GM19455 (cell line): ENCODE data around the gene WDR83.
"Not testable (repeated sequence)": the region's sequence is repeated elsewhere in the genome, so short reads cannot be mapped to it uniquely, and the experiment has no call there.

Source experiments
- ATAC-seq: cut with Tn5 transposase; IDR thresholded peaks from one replicate; pipeline ENCODE4 v1.9.1; 2021; ENCODE audit not compliant: unreplicated experiment

The WDR83 gene, protein sequence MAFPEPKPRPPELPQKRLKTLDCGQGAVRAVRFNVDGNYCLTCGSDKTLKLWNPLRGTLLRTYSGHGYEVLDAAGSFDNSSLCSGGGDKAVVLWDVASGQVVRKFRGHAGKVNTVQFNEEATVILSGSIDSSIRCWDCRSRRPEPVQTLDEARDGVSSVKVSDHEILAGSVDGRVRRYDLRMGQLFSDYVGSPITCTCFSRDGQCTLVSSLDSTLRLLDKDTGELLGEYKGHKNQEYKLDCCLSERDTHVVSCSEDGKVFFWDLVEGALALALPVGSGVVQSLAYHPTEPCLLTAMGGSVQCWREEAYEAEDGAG

GRCh38 chr19:12666265-12667048 is at the start of gene WDR83, which contains the start of gene MAN2B1:
Gene WDR83 (plus strand): TSS chr19:12666807. CDS start chr19:12669791, 2,984 bp downstream.
Gene MAN2B1 (minus strand): TSS chr19:12666742. CDS start chr19:12666701, 41 bp downstream.
- peak; percentile 58 for ATAC-seq

GRCh38 chr19:12617646-12618045 is 49.0 kb upstream of the WDR83 start:
- ATAC-seq, result no peak

DNA sequence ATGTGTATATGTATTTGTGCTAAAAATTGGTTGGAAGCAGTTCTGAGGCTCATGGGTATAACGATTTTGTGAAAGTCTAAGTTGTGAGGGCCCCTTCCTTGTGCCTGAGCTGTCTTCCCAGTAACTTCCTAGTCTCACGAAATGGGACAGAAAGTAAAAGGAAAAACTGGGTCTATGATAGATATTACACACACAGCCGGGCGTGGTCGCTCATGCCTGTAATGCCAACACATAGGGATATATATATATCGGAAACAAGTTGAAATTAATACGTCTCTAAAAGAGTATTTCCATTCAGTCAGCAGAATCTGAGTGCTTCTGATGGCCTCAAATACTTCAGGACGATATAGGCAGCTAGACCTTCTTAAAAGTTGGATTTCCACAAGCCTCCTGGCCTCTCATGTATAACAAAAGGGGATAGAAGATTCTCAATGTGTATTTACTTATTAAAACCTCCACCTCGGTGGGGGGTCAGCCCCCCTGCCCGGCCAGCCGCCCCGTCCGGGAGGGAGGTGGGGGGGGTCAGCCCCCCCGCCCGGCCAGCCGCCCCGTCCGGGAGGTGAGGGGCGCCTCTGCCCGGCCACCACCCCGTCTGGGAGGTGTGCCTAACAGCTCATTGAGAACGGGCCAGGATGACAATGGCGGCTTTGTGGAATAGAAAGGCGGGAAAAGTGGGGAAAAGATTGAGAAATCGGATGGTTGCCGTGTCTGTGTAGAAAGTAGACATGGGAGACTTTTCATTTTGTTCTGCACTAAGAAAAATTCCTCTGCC is 45.2 kb upstream of the WDR83 start:
- ATAC-seq, result not testable (repeated sequence)

DNA sequence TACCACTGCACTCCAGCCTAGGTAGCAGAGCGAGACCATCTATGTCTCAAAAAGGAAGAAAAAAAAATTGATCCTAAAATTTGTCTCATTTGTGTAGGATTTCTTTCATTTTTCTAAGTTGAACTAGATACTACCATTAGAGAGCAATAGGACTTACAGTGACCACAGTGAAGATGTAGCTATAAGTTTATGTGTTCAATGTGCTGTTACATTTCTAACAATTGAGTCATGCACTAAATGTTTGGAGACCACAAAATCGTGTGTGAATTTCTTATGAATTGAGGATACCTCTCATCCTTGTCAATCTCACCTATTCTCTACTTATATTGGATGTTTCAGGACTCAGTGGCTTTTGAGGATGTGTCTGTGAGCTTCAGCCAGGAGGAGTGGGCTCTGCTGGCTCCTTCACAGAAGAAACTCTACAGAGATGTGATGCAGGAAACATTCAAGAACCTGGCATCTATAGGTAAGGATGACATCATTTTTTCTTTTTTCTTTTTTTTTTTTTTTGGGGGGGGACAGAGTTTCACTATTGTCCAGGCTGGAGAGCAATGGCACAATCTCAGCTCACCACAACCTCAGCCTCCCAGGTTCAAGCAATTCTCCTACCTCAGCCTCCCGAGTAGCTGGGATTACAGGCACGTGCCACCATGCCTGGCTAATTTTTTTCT is 43.1 kb upstream of the WDR83 start:
- no peak for ATAC-seq

DNA sequence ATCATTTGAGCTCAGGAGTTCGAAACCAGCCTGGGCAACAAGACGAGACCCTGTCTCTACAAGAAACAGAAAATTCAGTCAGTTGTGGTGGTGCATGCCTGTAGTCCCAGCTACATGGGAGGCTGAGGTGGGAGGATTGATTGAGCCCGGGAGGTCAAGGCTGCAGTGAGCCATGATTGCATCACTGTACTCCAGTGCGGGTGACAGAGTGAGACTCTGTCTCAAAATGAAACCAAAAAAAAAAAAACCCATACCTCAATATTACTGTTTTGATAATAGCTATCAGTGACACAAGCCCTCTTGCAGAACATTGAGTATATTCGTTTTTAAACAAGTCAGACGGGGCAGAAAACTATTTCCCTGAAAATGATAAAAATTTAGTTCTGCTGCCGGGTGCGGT is 39.6 kb upstream of the WDR83 start:
- no peak for ATAC-seq

DNA sequence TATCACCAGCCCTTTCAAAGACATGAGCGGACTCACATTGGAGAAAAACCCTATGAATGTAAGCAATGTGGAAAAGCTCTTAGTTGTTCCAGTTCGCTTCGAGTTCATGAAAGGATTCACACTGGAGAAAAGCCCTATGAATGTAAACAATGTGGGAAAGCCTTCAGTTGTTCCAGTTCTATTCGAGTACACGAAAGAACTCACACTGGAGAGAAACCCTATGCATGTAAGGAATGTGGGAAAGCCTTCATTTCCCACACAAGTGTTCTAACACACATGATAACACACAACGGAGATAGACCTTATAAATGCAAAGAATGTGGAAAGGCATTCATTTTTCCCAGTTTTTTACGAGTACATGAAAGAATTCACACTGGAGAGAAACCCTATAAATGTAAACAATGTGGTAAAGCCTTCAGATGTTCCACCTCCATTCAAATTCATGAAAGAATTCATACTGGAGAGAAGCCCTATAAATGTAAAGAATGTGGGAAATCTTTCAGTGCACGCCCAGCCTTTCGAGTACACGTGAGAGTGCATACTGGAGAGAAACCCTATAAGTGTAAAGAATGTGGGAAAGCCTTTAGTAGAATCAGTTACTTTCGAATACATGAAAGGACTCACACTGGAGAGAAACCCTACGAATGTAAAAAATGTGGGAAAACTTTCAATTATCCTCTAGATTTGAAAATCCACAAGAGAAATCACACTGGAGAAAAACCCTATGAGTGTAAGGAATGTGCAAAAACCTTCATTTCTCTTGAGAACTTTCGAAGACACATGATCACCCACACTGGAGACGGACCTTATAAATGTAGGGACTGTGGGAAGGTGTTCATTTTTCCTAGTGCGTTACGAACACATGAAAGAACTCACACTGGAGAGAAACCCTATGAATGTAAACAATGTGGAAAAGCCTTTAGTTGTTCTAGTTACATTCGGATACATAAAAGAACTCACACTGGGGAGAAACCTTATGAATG is 38.3 kb upstream of the WDR83 start:
- ATAC-seq, result no peak

DNA sequence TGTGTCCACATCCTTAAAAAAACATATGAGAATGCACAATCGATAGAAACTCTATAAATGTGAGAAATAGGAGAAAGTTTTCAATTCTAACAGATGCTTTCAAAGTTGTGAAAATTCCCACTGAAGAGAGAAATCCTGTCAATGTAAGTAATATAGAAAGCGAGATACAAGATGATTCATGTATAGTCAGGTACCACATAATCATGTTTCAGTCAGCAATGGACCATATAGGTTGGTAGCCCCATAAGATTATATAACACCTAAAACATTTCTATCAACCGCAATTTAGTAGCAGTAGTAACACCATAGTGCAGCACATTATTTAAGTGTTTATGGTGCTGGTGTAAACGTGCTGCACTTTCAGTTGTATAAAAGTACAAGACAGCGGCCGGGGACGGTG is 37.4 kb upstream of the WDR83 start:
- ATAC-seq, result no peak

- no peak for ATAC-seq
Observed at GRCh38 chr19:12636631-12637030, 30.0 kb upstream of the WDR83 start.

DNA sequence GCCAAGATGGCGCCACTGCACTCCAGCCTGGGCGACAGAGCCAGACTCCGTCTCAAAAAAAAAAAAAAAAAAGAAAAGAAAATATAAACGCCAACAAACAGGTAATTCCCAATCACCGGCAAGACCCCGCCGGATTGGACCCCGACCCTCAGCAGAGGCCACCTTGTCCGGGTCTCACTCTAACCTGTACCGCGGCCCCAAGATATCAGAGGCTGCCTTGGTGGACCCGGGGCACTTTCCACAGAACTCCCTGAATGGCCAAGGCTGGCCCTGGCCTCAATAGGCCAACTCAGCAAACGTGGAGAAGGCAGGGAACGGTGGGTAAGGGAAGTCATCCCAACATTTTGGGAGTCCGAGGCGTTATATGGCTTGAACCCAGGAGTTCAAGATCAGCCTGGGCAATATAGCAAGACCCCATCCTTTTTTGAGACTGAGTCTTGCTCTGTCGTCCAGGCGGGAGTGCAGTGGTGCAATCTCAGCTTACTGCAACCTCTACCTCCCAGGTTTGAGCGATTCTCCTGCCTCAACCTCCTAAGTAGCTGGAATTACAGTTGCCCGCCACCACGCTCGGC is 27.9 kb upstream of the WDR83 start:
- no peak for ATAC-seq

GRCh38 chr19:12639901-12640613 is 26.6 kb upstream of the WDR83 start:
- no peak for ATAC-seq

- ATAC-seq, result no peak
Observed at GRCh38 chr19:12641456-12641855, 25.2 kb upstream of the WDR83 start.

DNA sequence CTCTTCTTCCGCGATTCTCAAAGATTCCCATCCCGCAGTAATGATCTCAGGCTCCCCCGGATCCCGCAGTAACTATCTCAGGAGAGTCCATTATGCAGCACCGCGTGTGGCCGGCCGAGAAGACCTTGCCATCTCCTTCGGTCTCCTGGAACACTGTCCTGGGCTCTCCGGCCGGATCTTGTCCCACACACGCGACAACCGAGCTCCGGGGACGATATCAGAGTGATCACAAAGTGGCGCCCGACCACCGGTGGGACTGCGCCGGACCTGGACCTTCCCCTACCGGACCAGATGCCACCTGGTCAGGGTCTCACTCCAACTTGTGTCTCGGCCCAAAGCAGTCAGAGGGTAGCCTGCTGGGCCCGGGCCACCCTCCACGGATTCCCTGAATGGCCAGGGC is 24.1 kb upstream of the WDR83 start:
- ATAC-seq, result no peak

GRCh38 chr19:12643716-12644115 is 22.9 kb upstream of the WDR83 start:
- not testable (repeated sequence) for ATAC-seq

DNA sequence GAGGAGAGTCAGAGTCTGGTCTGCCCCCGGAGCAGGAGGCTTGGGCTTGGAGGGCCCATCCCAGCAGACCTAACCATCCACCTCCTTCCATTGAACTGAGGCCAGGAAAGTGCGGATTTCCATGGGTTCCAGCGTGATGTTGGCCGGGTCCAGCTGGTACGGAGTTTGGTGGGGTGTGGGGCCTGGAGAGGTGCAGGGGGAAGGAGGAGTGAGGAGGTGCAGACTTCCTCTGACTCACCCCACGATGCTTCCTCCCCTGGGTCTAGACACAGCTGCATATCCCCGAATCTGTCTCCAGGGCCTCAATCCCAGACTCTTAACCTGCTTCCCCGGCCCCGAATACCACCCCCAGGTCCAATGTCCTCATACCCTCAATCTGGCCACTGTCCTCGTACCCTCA is 20.1 kb upstream of the WDR83 start:
- ATAC-seq, result no peak

- no peak for ATAC-seq
Observed at GRCh38 chr19:12647047-12647446, 19.6 kb upstream of the WDR83 start.

DNA sequence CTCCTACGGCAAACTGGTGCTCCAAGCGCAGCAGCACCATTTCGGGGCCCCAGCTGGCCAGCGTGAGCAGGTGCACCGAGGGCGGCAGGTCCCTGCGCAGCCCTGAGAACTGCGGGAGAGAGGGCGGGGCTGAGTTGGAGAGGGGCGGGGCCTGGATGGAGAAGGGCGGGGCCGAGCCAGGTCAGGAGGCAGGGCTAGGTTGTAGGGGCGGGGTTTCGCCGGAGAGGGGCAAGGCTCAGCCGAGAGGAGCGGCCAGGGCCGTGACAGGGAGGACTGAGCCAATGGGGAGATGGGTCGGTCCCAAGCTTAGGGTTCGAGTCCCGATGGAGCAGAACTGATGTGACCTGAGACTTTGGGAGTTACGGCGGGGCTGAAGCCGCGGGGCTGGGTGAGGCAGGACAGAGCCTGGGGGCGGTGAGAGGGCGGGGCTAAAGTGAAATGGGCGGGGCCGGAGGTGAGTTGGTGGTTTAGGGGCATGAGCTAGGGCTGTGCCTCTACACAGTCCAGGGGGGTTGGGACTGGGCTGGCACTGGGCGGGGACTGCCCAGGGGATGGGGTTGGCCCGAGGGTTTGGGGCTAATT is 19.0 kb upstream of the WDR83 start:
- ATAC-seq, result no peak

GRCh38 chr19:12648088-12648487 is 18.5 kb upstream of the WDR83 start:
- ATAC-seq, result no peak

- no peak for ATAC-seq
Observed at GRCh38 chr19:12649941-12650340, 16.7 kb upstream of the WDR83 start.
